Measurements from ENCODE around the gene RPS6KA2.

RPS6KA2 gene

DNA sequence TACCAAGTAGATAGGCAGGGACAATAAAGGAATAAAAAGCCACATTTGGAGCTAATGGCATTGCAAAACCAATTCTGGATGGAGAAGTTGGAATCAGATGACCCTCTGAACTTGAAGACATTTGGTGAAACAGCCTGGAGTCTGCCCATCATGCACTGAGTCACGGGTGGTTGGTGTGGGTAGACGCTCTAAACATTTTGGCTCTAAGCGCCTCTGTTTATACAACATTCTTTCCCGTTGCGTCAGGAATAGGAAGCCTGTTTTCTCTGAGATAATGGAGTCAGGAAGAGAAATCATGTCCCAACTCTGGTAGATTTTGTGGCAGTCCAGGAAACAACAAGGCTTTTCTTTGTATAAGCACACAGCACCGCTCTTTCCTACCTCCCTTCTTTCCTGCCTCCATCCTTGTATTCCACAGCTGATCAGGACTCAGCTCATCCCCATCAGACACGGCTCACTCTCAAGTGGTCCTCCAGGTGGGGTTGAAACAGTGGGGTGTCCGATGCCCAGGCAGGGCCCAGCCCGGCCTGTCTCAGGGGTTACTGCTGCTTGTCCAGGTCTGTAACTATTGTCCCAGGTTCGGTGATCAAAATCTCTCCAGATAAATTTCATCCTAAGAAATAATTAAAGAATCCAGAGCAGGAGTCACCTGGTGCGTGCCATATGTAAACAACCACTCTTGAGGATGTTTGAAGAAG, 28.5 kb downstream of the RPS6KA2 start:
- ChIA-PET CTCF (no interaction called here), POLR2A (no interaction called here)
- no peak for TF ChIP-seq SP1 (IDR thresholded peaks at IDR 0.05)
- no peak for DNase-seq (ENCODE audit: extremely low spot score)

DNA sequence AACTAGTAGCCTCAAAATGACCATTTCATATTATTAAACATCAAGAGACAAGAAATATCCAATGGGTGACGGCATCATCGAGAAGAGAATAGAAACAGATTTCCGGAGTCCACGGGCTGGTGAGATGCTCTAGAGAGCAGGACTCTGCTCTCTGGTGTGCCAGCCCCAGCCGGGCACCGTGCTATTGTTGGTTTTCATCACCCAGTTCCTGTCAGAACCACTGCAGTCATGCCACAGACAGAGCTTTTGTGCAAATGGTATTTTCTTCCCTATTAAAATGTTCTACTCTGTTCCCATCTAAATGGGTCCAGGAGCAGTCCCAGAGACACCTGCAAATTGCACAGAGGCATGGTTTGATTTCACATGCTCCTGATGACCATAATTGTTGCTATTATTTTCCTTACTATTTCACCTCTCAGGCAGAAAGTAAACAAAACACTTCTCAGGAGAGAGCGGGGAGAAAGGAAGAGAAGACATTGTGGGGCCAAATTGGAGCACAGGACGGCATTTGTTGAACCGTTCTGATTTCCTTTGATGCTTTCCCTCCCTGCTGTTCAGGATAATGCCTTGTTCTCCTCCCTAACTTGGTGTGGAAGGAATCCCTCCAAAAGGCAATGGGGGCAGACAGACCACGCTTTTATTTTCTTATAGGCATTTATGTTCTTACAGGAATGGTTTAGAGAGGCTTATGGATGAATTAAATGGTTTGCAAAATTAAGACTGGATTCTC, 29.2 kb downstream of the RPS6KA2 start:
- DNase-seq (ENCODE audit: extremely low spot score): no peak
- ChIA-PET CTCF (no interaction called here), POLR2A (no interaction called here)
- TF ChIP-seq LEF1 (IDR thresholded peaks at IDR 0.05; ENCODE audit: borderline replicate concordance) (no peak), ELF4 (IDR thresholded peaks at IDR 0.05) (no peak), L3MBTL2 (conservative IDR thresholded peaks at IDR 0.05) (no peak), FOXM1 (IDR thresholded peaks at IDR 0.05; ENCODE audit: borderline replicate concordance) (no peak), CTBP1 (IDR thresholded peaks at IDR 0.05; ENCODE audit: borderline replicate concordance) (no peak), NFRKB (IDR thresholded peaks at IDR 0.05) (no peak), ARNT (IDR thresholded peaks at IDR 0.05) (no peak), SP1 (IDR thresholded peaks at IDR 0.05) (no peak)

DNA sequence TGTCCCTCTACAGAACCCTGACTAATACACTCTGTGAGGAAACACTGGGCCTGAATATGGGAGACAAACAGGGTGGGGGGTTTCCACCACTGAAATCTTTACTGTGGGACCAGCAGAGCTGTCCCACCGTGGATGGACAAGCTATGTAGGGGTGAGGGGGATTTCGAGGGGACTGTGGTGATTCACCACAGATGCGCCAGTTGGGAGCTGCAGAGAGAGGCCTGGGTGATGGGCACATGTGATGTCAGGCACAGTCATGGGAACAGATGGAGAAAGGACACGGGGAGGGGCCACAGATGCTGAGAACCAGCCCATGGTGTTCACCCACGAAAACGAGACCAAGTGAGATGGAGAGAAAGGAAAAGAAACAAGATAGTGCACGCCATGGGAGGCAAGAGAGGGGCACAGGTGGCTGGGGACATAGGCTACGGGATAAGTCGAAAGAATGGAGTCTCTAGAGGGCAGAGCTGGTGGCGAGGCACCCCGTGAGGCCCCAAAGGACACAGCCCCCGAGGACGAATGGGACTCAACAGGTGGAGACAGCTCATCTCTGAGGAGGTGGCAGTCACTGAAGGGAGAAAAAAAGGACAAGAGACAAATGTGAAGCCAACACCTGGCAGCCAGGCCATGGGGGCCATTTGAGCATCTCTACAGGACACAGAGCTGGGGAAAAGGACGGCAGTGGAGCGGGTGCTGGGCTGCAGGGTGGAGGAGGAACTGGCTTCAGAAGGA, 30.1 kb downstream of the RPS6KA2 start:
- CTCF ChIA-PET: no interaction called here

DNA sequence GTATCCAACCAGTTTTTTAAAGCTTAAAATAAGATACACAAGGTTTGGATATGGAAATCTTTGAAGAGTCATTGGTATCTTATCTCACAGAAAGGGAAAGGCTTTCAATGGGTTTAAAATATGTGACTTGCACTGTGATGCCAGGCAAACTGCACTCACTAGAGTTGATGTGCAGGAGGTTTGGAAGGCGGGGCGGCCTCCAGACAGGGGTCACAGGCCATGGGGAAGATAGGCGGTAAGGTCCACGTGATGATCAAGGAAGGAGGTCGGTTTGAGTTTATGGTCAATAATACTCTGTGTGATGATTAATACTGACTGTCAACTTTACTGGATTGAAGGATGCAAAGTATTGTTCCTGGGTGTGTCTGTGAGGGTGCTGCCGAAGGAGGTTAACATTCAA, 31.1 kb downstream of the RPS6KA2 start:
- ChIA-PET POLR2A (no interaction called here), CTCF (no interaction called here)
- TF ChIP-seq TARDBP (IDR thresholded peaks at IDR 0.05): no peak
- no peak for TF ChIP-seq FOXA1 (IDR thresholded peaks at IDR 0.05)
- no peak for TF ChIP-seq HDGF (IDR thresholded peaks at IDR 0.05; ENCODE audit: borderline replicate concordance)
- TF ChIP-seq LEF1 (IDR thresholded peaks at IDR 0.05; ENCODE audit: borderline replicate concordance): no peak
- no peak for TF ChIP-seq ARNT (IDR thresholded peaks at IDR 0.05)
- no peak for TF ChIP-seq ELF4 (IDR thresholded peaks at IDR 0.05)
- no peak for TF ChIP-seq CTBP1 (IDR thresholded peaks at IDR 0.05; ENCODE audit: borderline replicate concordance)
- TF ChIP-seq L3MBTL2 (conservative IDR thresholded peaks at IDR 0.05): no peak
- TF ChIP-seq SP1 (IDR thresholded peaks at IDR 0.05): no peak
- DNase-seq (ENCODE audit: extremely low spot score): no peak

More for the DNA sequence above, 30.1 kb downstream of the RPS6KA2 start:
- POLR2A ChIA-PET: no interaction called here
- DNase-seq (ENCODE audit: extremely low spot score): no peak
- no peak for TF ChIP-seq ELF4 (IDR thresholded peaks at IDR 0.05)
- no peak for TF ChIP-seq NFRKB (IDR thresholded peaks at IDR 0.05)
- TF ChIP-seq ARNT (IDR thresholded peaks at IDR 0.05): no peak
- no peak for TF ChIP-seq CTBP1 (IDR thresholded peaks at IDR 0.05; ENCODE audit: borderline replicate concordance)
- no peak for TF ChIP-seq SUZ12 (IDR thresholded peaks at IDR 0.05)
- no peak for TF ChIP-seq TARDBP (IDR thresholded peaks at IDR 0.05)
- no peak for TF ChIP-seq FOXK2 (IDR thresholded peaks at IDR 0.05)
- TF ChIP-seq LEF1 (IDR thresholded peaks at IDR 0.05; ENCODE audit: borderline replicate concordance): no peak
- no peak for TF ChIP-seq FOXM1 (IDR thresholded peaks at IDR 0.05; ENCODE audit: borderline replicate concordance)
- TF ChIP-seq FOXA1 (IDR thresholded peaks at IDR 0.05): no peak
- TF ChIP-seq HDGF (IDR thresholded peaks at IDR 0.05; ENCODE audit: borderline replicate concordance): no peak
- TF ChIP-seq SP1 (IDR thresholded peaks at IDR 0.05): no peak
- TF ChIP-seq, protein P1, sequence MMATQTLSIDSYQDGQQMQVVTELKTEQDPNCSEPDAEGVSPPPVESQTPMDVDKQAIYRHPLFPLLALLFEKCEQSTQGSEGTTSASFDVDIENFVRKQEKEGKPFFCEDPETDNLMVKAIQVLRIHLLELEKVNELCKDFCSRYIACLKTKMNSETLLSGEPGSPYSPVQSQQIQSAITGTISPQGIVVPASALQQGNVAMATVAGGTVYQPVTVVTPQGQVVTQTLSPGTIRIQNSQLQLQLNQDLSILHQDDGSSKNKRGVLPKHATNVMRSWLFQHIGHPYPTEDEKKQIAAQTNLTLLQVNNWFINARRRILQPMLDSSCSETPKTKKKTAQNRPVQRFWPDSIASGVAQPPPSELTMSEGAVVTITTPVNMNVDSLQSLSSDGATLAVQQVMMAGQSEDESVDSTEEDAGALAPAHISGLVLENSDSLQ (IDR thresholded peaks at IDR 0.05): no peak
- TF ChIP-seq ZNF384 (IDR thresholded peaks at IDR 0.05): no peak
- no peak for TF ChIP-seq L3MBTL2 (conservative IDR thresholded peaks at IDR 0.05)
- no peak for TF ChIP-seq BHLHE40 (IDR thresholded peaks at IDR 0.05; ENCODE audit: borderline replicate concordance)

DNA sequence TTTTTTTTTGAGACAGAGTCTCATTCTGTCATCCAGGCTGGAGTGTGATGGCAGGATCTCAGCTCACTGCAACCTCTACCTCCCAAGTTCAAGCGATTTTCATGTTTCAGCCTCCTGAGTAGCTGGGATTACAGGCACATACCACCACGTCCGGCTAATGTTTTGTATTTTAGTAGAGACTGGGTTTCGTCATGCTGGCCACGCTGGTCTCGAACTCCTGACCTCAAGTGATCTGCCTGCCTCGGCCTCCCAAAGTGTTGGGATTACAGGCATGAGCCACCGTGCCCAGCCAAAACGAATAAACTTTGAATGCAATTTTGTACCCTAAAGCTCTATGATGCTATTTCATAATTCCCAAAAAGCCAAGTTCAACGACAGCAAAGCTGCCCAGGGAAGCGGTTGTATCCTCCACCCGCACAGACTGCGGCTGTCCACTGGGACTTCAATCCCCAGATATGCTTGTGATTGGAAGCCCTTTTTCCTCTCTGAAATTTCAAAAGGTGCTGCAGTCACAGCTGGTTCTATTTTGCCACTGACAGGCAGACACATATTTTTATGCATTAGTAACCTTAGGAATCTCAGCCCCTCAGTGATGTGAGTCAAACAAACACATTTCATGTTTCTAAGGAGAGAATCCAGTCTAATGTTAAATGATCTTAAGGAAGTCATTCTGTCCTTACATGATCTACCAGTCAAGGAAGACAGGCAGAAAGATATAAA, 31.8 kb downstream of the RPS6KA2 start:
- TF ChIP-seq HDGF (IDR thresholded peaks at IDR 0.05; ENCODE audit: borderline replicate concordance) (no peak), ARNT (IDR thresholded peaks at IDR 0.05) (no peak), CTBP1 (IDR thresholded peaks at IDR 0.05; ENCODE audit: borderline replicate concordance) (no peak), ELF4 (IDR thresholded peaks at IDR 0.05) (no peak), TARDBP (IDR thresholded peaks at IDR 0.05) (no peak), L3MBTL2 (conservative IDR thresholded peaks at IDR 0.05) (no peak), BHLHE40 (IDR thresholded peaks at IDR 0.05; ENCODE audit: borderline replicate concordance) (no peak), NFRKB (IDR thresholded peaks at IDR 0.05) (no peak), SUZ12 (IDR thresholded peaks at IDR 0.05) (no peak), FOXK2 (IDR thresholded peaks at IDR 0.05) (no peak), ZNF384 (IDR thresholded peaks at IDR 0.05) (no peak), FOXM1 (IDR thresholded peaks at IDR 0.05; ENCODE audit: borderline replicate concordance) (no peak), FOXA1 (IDR thresholded peaks at IDR 0.05) (no peak), LEF1 (IDR thresholded peaks at IDR 0.05; ENCODE audit: borderline replicate concordance) (no peak), SP1 (IDR thresholded peaks at IDR 0.05) (no peak)
- TF ChIP-seq, protein P1 (IDR thresholded peaks at IDR 0.05): no peak
- ChIA-PET POLR2A (no interaction called here), CTCF (no interaction called here)
- DNase-seq (ENCODE audit: extremely low spot score): no peak

DNA sequence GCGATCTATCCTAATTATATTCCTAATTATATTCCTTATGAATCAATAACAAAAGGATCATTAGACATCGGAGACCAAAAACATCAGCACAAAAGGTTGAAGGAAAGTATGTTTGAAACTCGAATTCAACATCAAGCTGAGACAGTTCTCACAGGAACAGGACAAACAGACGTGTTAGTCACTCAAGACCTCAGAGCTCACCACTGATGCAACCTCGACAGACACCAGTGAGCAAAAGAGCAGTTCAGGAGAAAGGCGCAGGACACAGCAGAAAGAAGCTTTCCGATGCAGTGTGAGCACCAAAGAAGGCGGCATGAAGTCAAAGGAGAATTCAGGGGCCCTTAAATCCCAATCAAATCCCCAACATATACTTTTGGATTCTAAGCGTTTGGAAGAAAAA, 34.2 kb downstream of the RPS6KA2 start:
- CTCF ChIA-PET: no interaction called here
- TF ChIP-seq BHLHE40 (IDR thresholded peaks at IDR 0.05; ENCODE audit: borderline replicate concordance) (no peak), SUZ12 (IDR thresholded peaks at IDR 0.05) (no peak), L3MBTL2 (conservative IDR thresholded peaks at IDR 0.05) (no peak), SP1 (IDR thresholded peaks at IDR 0.05) (no peak), LEF1 (IDR thresholded peaks at IDR 0.05; ENCODE audit: borderline replicate concordance) (no peak), ZNF384 (IDR thresholded peaks at IDR 0.05) (no peak), CTBP1 (IDR thresholded peaks at IDR 0.05; ENCODE audit: borderline replicate concordance) (no peak), FOXM1 (IDR thresholded peaks at IDR 0.05; ENCODE audit: borderline replicate concordance) (no peak), ARNT (IDR thresholded peaks at IDR 0.05) (no peak), HDGF (IDR thresholded peaks at IDR 0.05; ENCODE audit: borderline replicate concordance) (no peak), FOXA1 (IDR thresholded peaks at IDR 0.05) (no peak)
- TF ChIP-seq, protein P1 (IDR thresholded peaks at IDR 0.05): no peak
- POLR2A ChIA-PET: interaction anchor here (1.1 kb wide), 1 partner anchor 9 kb away, joined by 4 read pairs; no protein-coding TSS in a partner anchor
- no peak for DNase-seq (ENCODE audit: extremely low spot score)
